Forelimb muscle (tissue), 1 donor: ENCODE data around the gene NHP2. TPM values are rescaled to one million over a fixed set of nuclear protein-coding genes. Genes with fewer than 3 reads are reported as not detected.

ENCODE experiments used
- DNase-seq: peaks from one replicate; pipeline ENCODE4 v3.0.0-alpha.2; 2013; ENCODE audit warnings: low read depth
- polyA plus RNA-seq: library from polyadenylated mRNA; unstranded; fragments of 120-200 nt; gene quantifications from one replicate; pipeline ENCODE4 v1.2.1, GENCODE V29; 2013; ENCODE audit not compliant: insufficient read length

The NHP2 gene
- polyA plus RNA-seq, 1 donor: 87.9 TPM

GRCh38 chr5:178176791-178177190 is 23.1 kb upstream of the NHP2 start:
- no peak for DNase-seq

- no peak for DNase-seq
Observed at GRCh38 chr5:178174456-178174855, 20.8 kb upstream of the NHP2 start.

GRCh38 chr5:178170455-178170854 is 16.8 kb upstream of the NHP2 start:
- DNase-seq: no peak

- no peak for DNase-seq
Observed at GRCh38 chr5:178165581-178165980, 11.9 kb upstream of the NHP2 start.

- DNase-seq: peak; percentile 28
Observed at GRCh38 chr5:178163772-178164735, 10.4 kb upstream of the NHP2 start.

GRCh38 chr5:178162481-178162880 is 8.8 kb upstream of the NHP2 start:
- DNase-seq: no peak

GRCh38 chr5:178160176-178160575 is 6.5 kb upstream of the NHP2 start:
- no peak for DNase-seq

- no peak for DNase-seq
Observed at GRCh38 chr5:178155065-178155464, 1.4 kb upstream of the NHP2 start.

GRCh38 chr5:178152491-178153444 is 917 bp downstream of the NHP2 start:
- DNase-seq: no peak

GRCh38 chr5:178150977-178151734 is 2.5 kb downstream of the NHP2 start:
- DNase-seq: no peak

- no peak for DNase-seq
Observed at GRCh38 chr5:178149199-178149932, 4.3 kb downstream of the NHP2 start.

GRCh38 chr5:178147406-178147805 is 6.3 kb downstream of the NHP2 start:
- DNase-seq: no peak

- no peak for DNase-seq
Observed at GRCh38 chr5:178145965-178146820, 7.5 kb downstream of the NHP2 start.

GRCh38 chr5:178143901-178144300 is 9.8 kb downstream of the NHP2 start:
- DNase-seq: no peak

- no peak for DNase-seq
Observed at GRCh38 chr5:178143246-178143645, 10.4 kb downstream of the NHP2 start.

GRCh38 chr5:178142642-178143041 is 11.0 kb downstream of the NHP2 start:
- DNase-seq: no peak

- no peak for DNase-seq
Observed at GRCh38 chr5:178141550-178141949, 12.1 kb downstream of the NHP2 start.

- no peak for DNase-seq
Observed at GRCh38 chr5:178137991-178138390, 15.7 kb downstream of the NHP2 start.

- no peak for DNase-seq
Observed at GRCh38 chr5:178136990-178137389, 16.7 kb downstream of the NHP2 start.

GRCh38 chr5:178131446-178131996 is 22.2 kb downstream of the NHP2 start:
- DNase-seq: no peak
